GM12878 (cell line): ENCODE results near the gene PTCD1. TPM values are rescaled to one million over a fixed set of nuclear protein-coding genes. Genes with fewer than 3 reads are reported as not detected.

Experiments
- CBX3 ChIP-seq: fragments of 200-600 bp; sonication (generic); IDR thresholded peaks from 2 replicates; pipeline ENCODE4 v1.6.1; 2016; ENCODE audit warnings: low read depth, borderline replicate concordance
- CEBPB ChIP-seq, 2 experiments: fragments of 150-350 bp in 1 of 2; IDR thresholded peaks; 2 replicates each; pipeline ENCODE4 v1.6.1; 2012 to 2014; ENCODE audit warnings: low read depth in 2 of 2, low read length in 2 of 2, borderline replicate concordance in 1 of 2, inconsistent platforms in 1 of 2
- EED ChIP-seq: sonication (generic); IDR thresholded peaks from 2 replicates; pipeline ENCODE4 v1.6.1; 2016; ENCODE audit warnings: antibody characterized with exemption, low read depth
- EP300 ChIP-seq, 2 experiments: fragments of 150-350 bp in 1 of 2; IDR thresholded peaks; 2 replicates each; pipeline ENCODE4 v1.6.1; 2011 to 2012; ENCODE audit warnings: low read depth in 2 of 2, low read length in 2 of 2, borderline replicate concordance in 1 of 2, improper control_type of control experiment in 1 of 2, inconsistent platforms in 1 of 2; ENCODE audit not compliant: control insufficient read depth in 1 of 2
- EZH2 ChIP-seq: IDR thresholded peaks from 2 replicates; pipeline ENCODE4 v1.6.1; 2012; ENCODE audit warnings: low read depth, mild to moderate bottlenecking, control low read depth, inconsistent platforms, low read length, borderline replicate concordance; ENCODE audit not compliant: control insufficient read depth
- FOXK2 ChIP-seq: fragments of 450-650 bp; IDR thresholded peaks from 2 replicates; pipeline ENCODE4 v1.6.1; 2017; ENCODE audit warnings: mild to moderate bottlenecking, moderate library complexity
- GABPA ChIP-seq: IDR thresholded peaks from 2 replicates; pipeline ENCODE4 v1.6.1; 2014; ENCODE audit warnings: antibody characterized with exemption, low read depth, mild to moderate bottlenecking, inconsistent platforms
- IKZF2 ChIP-seq, 2 experiments: fragments of 450-650 bp; IDR thresholded peaks; 2 replicates each; pipeline ENCODE4 v1.6.1; 2017; ENCODE audit warnings: mild to moderate bottlenecking in 2 of 2, moderate library complexity in 2 of 2
- MEF2B ChIP-seq: fragments of 450-650 bp; IDR thresholded peaks from 2 replicates; pipeline ENCODE4 v1.6.1; 2018; ENCODE audit warnings: mild to moderate bottlenecking, moderate library complexity; ENCODE audit not compliant: partially characterized antibody, poor library complexity, severe bottlenecking
- NBN ChIP-seq: fragments of 450-650 bp; IDR thresholded peaks from 2 replicates; pipeline ENCODE4 v1.6.1; 2016
- NFIC ChIP-seq: IDR thresholded peaks from 2 replicates; pipeline ENCODE4 v1.6.1; 2012; ENCODE audit warnings: low read depth, mild to moderate bottlenecking, inconsistent platforms, low read length, moderate library complexity
- PML ChIP-seq: IDR thresholded peaks from 2 replicates; pipeline ENCODE4 v1.6.1; 2012; ENCODE audit warnings: low read length, inconsistent platforms
- POLR2A ChIP-seq: IDR thresholded peaks from 2 replicates; pipeline ENCODE4 v1.6.1; 2011; ENCODE audit warnings: low read depth, mild to moderate bottlenecking, low read length
- RELA ChIP-seq: fragments of 450-650 bp; IDR thresholded peaks from 2 replicates; pipeline ENCODE4 v1.8.0; 2014; ENCODE audit warnings: borderline replicate concordance; ENCODE audit not compliant: partially characterized antibody
- SMAD1 ChIP-seq: fragments of 450-650 bp; IDR thresholded peaks from 2 replicates; pipeline ENCODE4 v1.6.1; 2018; ENCODE audit warnings: mild to moderate bottlenecking, low read depth; ENCODE audit not compliant: partially characterized antibody
- SP1 ChIP-seq: IDR thresholded peaks from one replicate; pipeline ENCODE4 v1.6.1; 2011; ENCODE audit warnings: low read depth, low read length
- SRF ChIP-seq, 2 experiments: IDR thresholded peaks; 2 replicates each; pipeline ENCODE4 v1.6.1; 2011; ENCODE audit warnings: low read depth in 2 of 2, low read length in 2 of 2, mild to moderate bottlenecking in 1 of 2, moderate library complexity in 1 of 2
- STAT1 ChIP-seq: fragments of 450-650 bp; conservative IDR thresholded peaks from 2 replicates; pipeline ENCODE4 v1.6.1; 2014; ENCODE audit warnings: antibody characterized with exemption, mild to moderate bottlenecking
- SUZ12 ChIP-seq: fragments of 200-600 bp; sonication (generic); IDR thresholded peaks from one replicate; pipeline ENCODE4 v1.6.1; 2018; ENCODE audit warnings: antibody characterized with exemption, mild to moderate bottlenecking; ENCODE audit not compliant: unreplicated experiment
- TAF1 ChIP-seq: IDR thresholded peaks from 2 replicates; pipeline ENCODE4 v1.6.1; 2011; ENCODE audit warnings: mild to moderate bottlenecking, low read depth, low read length, borderline replicate concordance
- YBX1 ChIP-seq: fragments of 450-650 bp; IDR thresholded peaks from 2 replicates; pipeline ENCODE4 v1.6.1; 2016; ENCODE audit warnings: antibody characterized with exemption
- ZNF207 ChIP-seq: fragments of 450-650 bp; IDR thresholded peaks from 2 replicates; pipeline ENCODE4 v1.6.1; 2014; ENCODE audit warnings: antibody characterized with exemption, mild to moderate bottlenecking, borderline replicate concordance
- ZNF274 ChIP-seq: IDR thresholded peaks from one replicate; pipeline ENCODE4 v1.8.0; 2011; ENCODE audit not compliant: insufficient read length, insufficient read depth
- polyA plus RNA-seq, 11 experiments: library from polyadenylated mRNA; depleted of rRNA in 4 of 11; unstranded in 6 of 11; stranded (reverse) in 5 of 11; fragments of >200 nt; fragmentation: Nextera tagmentation in 4 of 11; fragmentation: Illumina TruSeq in 1 of 11; extraction: Ambion mirVana in 4 of 11; extraction: Trizol in 1 of 11; gene quantifications; 1 replicate in 1 of 11; 2 replicates in 10 of 11; pipeline versions ENCODE4 v1.2.1 to v1.2.3, GENCODE V29; 2011 to 2016; ENCODE audit warnings: inconsistent platforms in 2 of 11, missing spikeins in 2 of 11, low read depth in 1 of 11
- total RNA-seq, 4 experiments: library from RNA; depleted of rRNA in 3 of 4; stranded (reverse); fragments of >200 nt in 3 of 4; fragmentation: Illumina TruSeq in 1 of 4; extraction: Trizol in 1 of 4; gene quantifications; 2 replicates each; pipeline versions ENCODE4 v1.2.1 to v1.2.3, GENCODE V29; 2013 to 2021
- TF ChIP-seq, protein P1 (sequence below): IDR thresholded peaks from 2 replicates; pipeline ENCODE4 v1.6.1; 2011; ENCODE audit warnings: low read depth, mild to moderate bottlenecking, low read length, moderate library complexity, borderline replicate concordance; ENCODE audit errors: extremely low read depth
- TF ChIP-seq, protein P2 (sequence below): fragments of 450-650 bp; formaldehyde crosslinking; IDR thresholded peaks from 2 replicates; pipeline ENCODE4 v1.4.0; 2020; ENCODE audit warnings: mild to moderate bottlenecking, moderate library complexity

PTCD1 gene
- total and polyA plus RNA-seq, 10 of the 15 experiments (the other 5 are each of a cell fraction or from before 2014, with no cell fraction given) = 0.26 to 9.7 (median 5.0) TPM

DNA sequence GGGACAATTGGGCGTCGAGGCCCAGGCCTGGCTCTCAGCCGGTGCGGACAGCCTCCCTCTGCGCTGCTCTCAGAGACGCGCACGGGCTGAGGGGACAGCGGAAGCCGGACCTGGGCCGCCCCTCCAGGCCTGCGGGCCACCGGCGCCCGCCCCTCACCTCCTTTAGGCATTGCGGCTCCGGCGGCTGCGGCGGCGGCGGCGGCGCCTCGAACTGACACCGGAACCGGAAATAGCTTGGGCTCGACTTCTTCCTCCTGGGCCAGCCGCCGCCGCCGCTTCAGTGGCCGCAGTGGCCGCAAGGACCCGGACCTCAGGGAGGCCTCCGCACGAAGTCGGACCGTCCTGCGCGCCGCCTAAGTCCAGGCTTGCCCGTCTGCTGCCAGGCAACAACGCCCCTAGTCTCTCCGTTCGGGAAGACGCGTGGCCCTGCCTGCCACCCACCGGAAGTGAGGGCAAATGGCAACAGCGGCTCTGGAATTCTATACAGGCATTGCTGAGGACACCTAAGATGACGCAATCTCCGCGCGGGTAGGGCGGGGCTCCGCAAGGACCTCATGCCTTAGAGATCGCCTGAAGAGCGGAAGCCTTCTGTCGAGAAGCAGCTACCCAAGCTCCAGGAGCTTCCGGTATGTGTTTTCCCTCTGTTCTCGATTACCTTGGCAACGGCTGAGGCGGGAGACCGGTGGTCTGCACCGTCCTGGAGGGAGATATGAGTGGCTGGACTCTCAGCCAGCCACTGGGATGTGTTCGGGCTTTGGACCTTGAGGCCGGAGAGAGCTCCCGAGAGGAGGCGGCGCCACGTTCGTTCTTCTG, 30.0 kb downstream of the PTCD1 start, which contains the start of the genes BUD31 and PDAP1 (continued):
- TF ChIP-seq, protein P1, sequence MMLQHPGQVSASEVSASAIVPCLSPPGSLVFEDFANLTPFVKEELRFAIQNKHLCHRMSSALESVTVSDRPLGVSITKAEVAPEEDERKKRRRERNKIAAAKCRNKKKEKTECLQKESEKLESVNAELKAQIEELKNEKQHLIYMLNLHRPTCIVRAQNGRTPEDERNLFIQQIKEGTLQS = peak; percentile 53; the same call in 1 of the 2 replicates
- TF ChIP-seq CBX3 (no peak), SMAD1 (peak; percentile 64), GABPA (peak; percentile 93), YBX1 (no peak), RELA (peak; percentile 87), CEBPB (IDR thresholded peaks at IDR 0.05; ENCODE audit: borderline replicate concordance in 1 of 2, low read depth in 2 of 2, low read length in 2 of 2) (peak in 1 of 2 experiments; percentile 99; a peak in 2 of 4 replicates), SUZ12 (no peak), TAF1 (peak; percentile 90), SRF (IDR thresholded peaks at IDR 0.05; ENCODE audit: low read depth in 2 of 2, low read length in 2 of 2) (0 out of 4 replicates have a peak, but pooled peaks of 1 of the 2 experiments have one; percentile 36), EP300 (IDR thresholded peaks at IDR 0.05; ENCODE audit: borderline replicate concordance in 1 of 2, control insufficient read depth in 1 of 2, low read depth in 2 of 2, low read length in 2 of 2) (peak in 1 of 2 experiments; percentile 43; a peak in 1 of 4 replicates), POLR2A (peak; percentile 88), FOXK2 (peak; percentile 82), IKZF2 (IDR thresholded peaks at IDR 0.05) (peak; percentile 4 to 9; a peak in 3 of 4 replicates), EZH2 (no peak), EED (0 out of 2 replicates have a peak, but pooled peaks have one; percentile 21), ZNF274 (no peak), STAT1 (peak; percentile 97; the same call in 1 of the 2 replicates), NFIC (peak; percentile 16; the same call in 1 of the 2 replicates), ZNF207 (peak; percentile 99), SP1 (peak; percentile 41), NBN (peak; percentile 89), MEF2B (peak; percentile 56), PML (peak; percentile 97)
- TF ChIP-seq, protein P2, sequence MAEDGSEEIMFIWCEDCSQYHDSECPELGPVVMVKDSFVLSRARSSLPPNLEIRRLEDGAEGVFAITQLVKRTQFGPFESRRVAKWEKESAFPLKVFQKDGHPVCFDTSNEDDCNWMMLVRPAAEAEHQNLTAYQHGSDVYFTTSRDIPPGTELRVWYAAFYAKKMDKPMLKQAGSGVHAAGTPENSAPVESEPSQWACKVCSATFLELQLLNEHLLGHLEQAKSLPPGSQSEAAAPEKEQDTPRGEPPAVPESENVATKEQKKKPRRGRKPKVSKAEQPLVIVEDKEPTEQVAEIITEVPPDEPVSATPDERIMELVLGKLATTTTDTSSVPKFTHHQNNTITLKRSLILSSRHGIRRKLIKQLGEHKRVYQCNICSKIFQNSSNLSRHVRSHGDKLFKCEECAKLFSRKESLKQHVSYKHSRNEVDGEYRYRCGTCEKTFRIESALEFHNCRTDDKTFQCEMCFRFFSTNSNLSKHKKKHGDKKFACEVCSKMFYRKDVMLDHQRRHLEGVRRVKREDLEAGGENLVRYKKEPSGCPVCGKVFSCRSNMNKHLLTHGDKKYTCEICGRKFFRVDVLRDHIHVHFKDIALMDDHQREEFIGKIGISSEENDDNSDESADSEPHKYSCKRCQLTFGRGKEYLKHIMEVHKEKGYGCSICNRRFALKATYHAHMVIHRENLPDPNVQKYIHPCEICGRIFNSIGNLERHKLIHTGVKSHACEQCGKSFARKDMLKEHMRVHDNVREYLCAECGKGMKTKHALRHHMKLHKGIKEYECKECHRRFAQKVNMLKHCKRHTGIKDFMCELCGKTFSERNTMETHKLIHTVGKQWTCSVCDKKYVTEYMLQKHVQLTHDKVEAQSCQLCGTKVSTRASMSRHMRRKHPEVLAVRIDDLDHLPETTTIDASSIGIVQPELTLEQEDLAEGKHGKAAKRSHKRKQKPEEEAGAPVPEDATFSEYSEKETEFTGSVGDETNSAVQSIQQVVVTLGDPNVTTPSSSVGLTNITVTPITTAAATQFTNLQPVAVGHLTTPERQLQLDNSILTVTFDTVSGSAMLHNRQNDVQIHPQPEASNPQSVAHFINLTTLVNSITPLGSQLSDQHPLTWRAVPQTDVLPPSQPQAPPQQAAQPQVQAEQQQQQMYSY = no peak
